ENCODE measurements around the gene RBM18.

The RBM18 gene

GRCh38 chr9:122234022-122234748 is 30.5 kb downstream of the RBM18 start:
- Mint-ChIP-seq H3K27ac (no peak overlapping the region), H3K4me1 (no peaks in the 10 kb centered on the region), H3K36me3 (peaks cover 11% of the 10 kb centered on the region), H3K4me3 (no peak overlapping the region), H3K27me3 (no peaks in the 10 kb centered on the region), H3K9me3 (no peaks in the 10 kb centered on the region)
- ATAC-seq = no peak

- H3K36me3 Mint-ChIP-seq = no peaks in the 10 kb centered on the region
- no peaks in the 10 kb centered on the region for H3K4me1 Mint-ChIP-seq
- H3K4me3 Mint-ChIP-seq = no peak overlapping the region
- ATAC-seq = no peak
- no peaks in the 10 kb centered on the region for H3K9me3 Mint-ChIP-seq
- H3K27ac Mint-ChIP-seq = no peak overlapping the region
- H3K27me3 Mint-ChIP-seq = no peaks in the 10 kb centered on the region
Observed at GRCh38 chr9:122232796-122233306, 31.8 kb downstream of the RBM18 start.

- H3K4me3 Mint-ChIP-seq = no peak overlapping the region
- H3K27me3 Mint-ChIP-seq = peaks cover 29% of the 10 kb centered on the region
- H3K9me3 Mint-ChIP-seq = no peaks in the 10 kb centered on the region
- ATAC-seq = no peak
- no peaks in the 10 kb centered on the region for H3K36me3 Mint-ChIP-seq
- H3K4me1 Mint-ChIP-seq = no peaks in the 10 kb centered on the region
- H3K27ac Mint-ChIP-seq = no peak overlapping the region
Observed at GRCh38 chr9:122229485-122229837, 35.2 kb downstream of the RBM18 start.

GRCh38 chr9:122228568-122229484 is 35.8 kb downstream of the RBM18 start, which contains the start of gene LHX6:
Gene LHX6, minus strand, starts transcription at chr9:122228957. Its CDS starts 217 bp downstream, at chr9:122228740.
- no peaks in the 10 kb centered on the region for H3K4me1 Mint-ChIP-seq
- H3K27me3 Mint-ChIP-seq = peaks cover 32% of the 10 kb centered on the region
- ATAC-seq = peak; percentile 37
- H3K27ac Mint-ChIP-seq = no peak within 1 kb of the TSS
- no peaks in the 10 kb centered on the region for H3K9me3 Mint-ChIP-seq
- peak within 1 kb of the TSS; percentile 62 for H3K4me3 Mint-ChIP-seq
- H3K36me3 Mint-ChIP-seq = no peaks in the 10 kb centered on the region

GRCh38 chr9:122228191-122228567 is 36.5 kb downstream of the RBM18 start:
- peak; percentile 9 for ATAC-seq
- no peaks in the 10 kb centered on the region for H3K9me3 Mint-ChIP-seq

GRCh38 chr9:122227575-122227900 is 37.1 kb downstream of the RBM18 start:
- Mint-ChIP-seq H3K4me3 (no peak overlapping the region), H3K27ac (no peak overlapping the region), H3K36me3 (no peaks in the 10 kb centered on the region), H3K4me1 (peaks cover 7% of the 10 kb centered on the region), H3K9me3 (no peaks in the 10 kb centered on the region), H3K27me3 (peaks cover 45% of the 10 kb centered on the region)
- ATAC-seq = no peak

More at GRCh38 chr9:122228191-122228567, 36.5 kb downstream of the RBM18 start:
- no peaks in the 10 kb centered on the region for H3K36me3 Mint-ChIP-seq
- H3K27me3 Mint-ChIP-seq = peaks cover 39% of the 10 kb centered on the region
- peaks cover under 1% of the 10 kb centered on the region for H3K4me1 Mint-ChIP-seq
- H3K27ac Mint-ChIP-seq = no peak overlapping the region
- peak overlapping the region; percentile 62 for H3K4me3 Mint-ChIP-seq

GRCh38 chr9:122226758-122227574 is 37.7 kb downstream of the RBM18 start:
- peaks cover 7% of the 10 kb centered on the region for H3K4me1 Mint-ChIP-seq
- ATAC-seq = no peak
- H3K9me3 Mint-ChIP-seq = no peaks in the 10 kb centered on the region
- H3K27me3 Mint-ChIP-seq = peaks cover 51% of the 10 kb centered on the region
- H3K27ac Mint-ChIP-seq = no peak overlapping the region
- H3K36me3 Mint-ChIP-seq = no peaks in the 10 kb centered on the region
- no peak overlapping the region for H3K4me3 Mint-ChIP-seq

- Mint-ChIP-seq H3K27ac (no peak overlapping the region), H3K4me1 (peaks cover 7% of the 10 kb centered on the region), H3K27me3 (peaks cover 58% of the 10 kb centered on the region), H3K9me3 (no peaks in the 10 kb centered on the region), H3K36me3 (no peaks in the 10 kb centered on the region), H3K4me3 (no peak overlapping the region)
- no peak for ATAC-seq
Observed at GRCh38 chr9:122226142-122226757, 38.4 kb downstream of the RBM18 start.

- no peaks in the 10 kb centered on the region for H3K36me3 Mint-ChIP-seq
Observed at GRCh38 chr9:122225312-122226141, 39.1 kb downstream of the RBM18 start.

GRCh38 chr9:122223435-122223834 is 41.2 kb downstream of the RBM18 start:
- Mint-ChIP-seq H3K36me3 (no peaks in the 10 kb centered on the region), H3K9me3 (no peaks in the 10 kb centered on the region), H3K4me1 (peaks cover 28% of the 10 kb centered on the region), H3K27me3 (peaks cover 82% of the 10 kb centered on the region), H3K27ac (no peak overlapping the region), H3K4me3 (no peak overlapping the region)
- ATAC-seq = no peak

More at GRCh38 chr9:122225312-122226141, 39.1 kb downstream of the RBM18 start:
- no peak overlapping the region for H3K4me3 Mint-ChIP-seq
- no peaks in the 10 kb centered on the region for H3K9me3 Mint-ChIP-seq
- ATAC-seq = no peak
- H3K27ac Mint-ChIP-seq = no peak overlapping the region
- peaks cover 8% of the 10 kb centered on the region for H3K4me1 Mint-ChIP-seq
- peaks cover 61% of the 10 kb centered on the region for H3K27me3 Mint-ChIP-seq

- H3K36me3 Mint-ChIP-seq = no peaks in the 10 kb centered on the region
- peaks cover 35% of the 10 kb centered on the region for H3K4me1 Mint-ChIP-seq
- H3K27me3 Mint-ChIP-seq = peaks cover 88% of the 10 kb centered on the region
- H3K9me3 Mint-ChIP-seq = no peaks in the 10 kb centered on the region
- no peak for ATAC-seq
- no peak overlapping the region for H3K27ac Mint-ChIP-seq
- no peak overlapping the region for H3K4me3 Mint-ChIP-seq
Observed at GRCh38 chr9:122222791-122223190, 41.8 kb downstream of the RBM18 start.

GRCh38 chr9:122221183-122221811 is 43.3 kb downstream of the RBM18 start:
- Mint-ChIP-seq H3K27ac (no peak overlapping the region), H3K36me3 (no peaks in the 10 kb centered on the region), H3K4me3 (no peak overlapping the region), H3K9me3 (no peaks in the 10 kb centered on the region), H3K27me3 (peaks cover 93% of the 10 kb centered on the region), H3K4me1 (peaks cover 36% of the 10 kb centered on the region)
- no peak for ATAC-seq

GRCh38 chr9:122220673-122221182 is 43.9 kb downstream of the RBM18 start:
- ATAC-seq = no peak
- peaks cover 36% of the 10 kb centered on the region for H3K4me1 Mint-ChIP-seq
- no peaks in the 10 kb centered on the region for H3K36me3 Mint-ChIP-seq
- H3K27me3 Mint-ChIP-seq = peaks cover 93% of the 10 kb centered on the region
- no peaks in the 10 kb centered on the region for H3K9me3 Mint-ChIP-seq
- H3K4me3 Mint-ChIP-seq = no peak overlapping the region
- no peak overlapping the region for H3K27ac Mint-ChIP-seq
